Vagina (tissue), 2 donors: ENCODE results near the gene IQGAP1.

Source experiments
- POLR2A ChIP-seq, 2 donors: fragments of 450-650 bp; IDR thresholded peaks; one replicate each; pipeline ENCODE4 v1.6.1; 2017; ENCODE audit warnings: antibody characterized with exemption in 2 of 2, mild to moderate bottlenecking in 2 of 2, moderate library complexity in 2 of 2
- POLR2AphosphoS5 ChIP-seq, 2 donors: sonication (generic); formaldehyde crosslinking; IDR thresholded peaks; one replicate each; pipeline ENCODE4 v1.9.0; 2017; ENCODE audit warnings: antibody characterized with exemption in 2 of 2, mild to moderate bottlenecking in 2 of 2, low read depth in 1 of 2; ENCODE audit not compliant: insufficient read depth in 1 of 2
- TF ChIP-seq, protein P1 (sequence below), 3 experiments: fragments of 450-650 bp in 2 of 3; fragments of 200-600 bp in 1 of 3; sonication (generic) in 1 of 3; IDR thresholded peaks; one replicate each; pipeline ENCODE4 v1.5.1; 2017 to 2019; ENCODE audit warnings: antibody characterized with exemption in 3 of 3, mild to moderate bottlenecking in 2 of 3, moderate library complexity in 2 of 3

DNA sequence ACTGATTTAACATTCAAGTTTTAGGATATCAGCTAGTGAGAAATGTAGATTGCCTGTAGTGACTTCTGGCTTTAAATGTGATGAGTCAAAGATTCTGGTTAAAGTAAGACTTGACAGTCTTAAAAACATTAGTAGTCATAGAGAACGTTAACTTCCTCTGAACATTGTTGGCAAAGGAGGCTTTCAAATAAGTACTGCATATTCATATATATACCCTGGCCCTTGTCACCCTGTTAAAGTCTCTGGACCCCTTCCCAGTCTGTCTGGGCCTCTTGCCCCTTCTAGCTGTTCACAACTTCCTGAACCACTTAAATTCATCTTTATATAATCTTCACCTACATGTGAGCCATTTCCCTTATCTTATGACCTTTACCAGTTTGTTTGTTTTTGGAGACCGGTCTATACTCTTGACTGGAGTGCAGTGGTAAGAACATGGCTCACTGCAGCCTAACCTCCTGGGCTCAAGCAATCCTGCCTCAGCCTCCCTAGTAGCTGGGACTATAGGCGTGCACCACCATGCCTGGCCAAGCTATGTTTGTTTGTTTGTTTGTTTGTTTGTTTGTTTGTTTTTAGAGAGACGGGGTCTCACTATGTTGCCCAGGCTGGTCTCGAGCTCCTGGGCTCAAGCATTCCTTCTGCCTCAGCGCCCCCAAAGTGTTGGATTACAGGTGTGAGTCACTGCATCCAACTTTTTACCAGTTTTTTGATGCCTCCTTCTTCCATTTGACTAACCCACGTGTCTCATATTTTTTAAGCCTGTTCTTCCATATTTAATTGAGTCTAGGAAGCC, 77.3 kb downstream of the IQGAP1 start:
- TF ChIP-seq, protein P1, sequence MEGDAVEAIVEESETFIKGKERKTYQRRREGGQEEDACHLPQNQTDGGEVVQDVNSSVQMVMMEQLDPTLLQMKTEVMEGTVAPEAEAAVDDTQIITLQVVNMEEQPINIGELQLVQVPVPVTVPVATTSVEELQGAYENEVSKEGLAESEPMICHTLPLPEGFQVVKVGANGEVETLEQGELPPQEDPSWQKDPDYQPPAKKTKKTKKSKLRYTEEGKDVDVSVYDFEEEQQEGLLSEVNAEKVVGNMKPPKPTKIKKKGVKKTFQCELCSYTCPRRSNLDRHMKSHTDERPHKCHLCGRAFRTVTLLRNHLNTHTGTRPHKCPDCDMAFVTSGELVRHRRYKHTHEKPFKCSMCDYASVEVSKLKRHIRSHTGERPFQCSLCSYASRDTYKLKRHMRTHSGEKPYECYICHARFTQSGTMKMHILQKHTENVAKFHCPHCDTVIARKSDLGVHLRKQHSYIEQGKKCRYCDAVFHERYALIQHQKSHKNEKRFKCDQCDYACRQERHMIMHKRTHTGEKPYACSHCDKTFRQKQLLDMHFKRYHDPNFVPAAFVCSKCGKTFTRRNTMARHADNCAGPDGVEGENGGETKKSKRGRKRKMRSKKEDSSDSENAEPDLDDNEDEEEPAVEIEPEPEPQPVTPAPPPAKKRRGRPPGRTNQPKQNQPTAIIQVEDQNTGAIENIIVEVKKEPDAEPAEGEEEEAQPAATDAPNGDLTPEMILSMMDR (IDR thresholded peaks at IDR 0.05), result no peak
- TF ChIP-seq POLR2AphosphoS5 (IDR thresholded peaks at IDR 0.05; ENCODE audit: insufficient read depth in 1 of 2, low read depth in 1 of 2), result no peak
- TF ChIP-seq POLR2A (IDR thresholded peaks at IDR 0.05), result no peak
